Measurements from ENCODE around the gene SLC22A31.
A peak's percentile ranks its signal among the peaks of the same experiment; 100 is the strongest.
"Not testable (repeated sequence)": the region's sequence is repeated elsewhere in the genome, so short reads cannot be mapped to it uniquely, and the experiment has no call there.

The SLC22A31 gene

GRCh38 chr16:89194340-89195311 lies 5.7 kb downstream of the SLC22A31 start:
- no peak for TF ChIP-seq JUND (IDR thresholded peaks at IDR 0.05; ENCODE audit: low read depth)
- in situ Hi-C loops (cut with HindIII; ENCODE audit: low pct_unique_long_range_greater_than_20kb, low sequenced_read_pairs), result no loop called here
- no peak for DNase-seq (ENCODE audit: low read depth in 1 of 2, low spot score in 1 of 2)

GRCh38 chr16:89193576-89194293 lies 6.6 kb downstream of the SLC22A31 start:
- no peak for DNase-seq (ENCODE audit: low read depth in 1 of 2, low spot score in 1 of 2)
- TF ChIP-seq JUND (IDR thresholded peaks at IDR 0.05; ENCODE audit: low read depth), result no peak
- in situ Hi-C loops (cut with HindIII; ENCODE audit: low pct_unique_long_range_greater_than_20kb, low sequenced_read_pairs), result no loop called here

- TF ChIP-seq JUND (IDR thresholded peaks at IDR 0.05; ENCODE audit: low read depth), result no peak
- in situ Hi-C loops (cut with HindIII; ENCODE audit: low pct_unique_long_range_greater_than_20kb, low sequenced_read_pairs), result no loop called here
- DNase-seq (ENCODE audit: low read depth in 1 of 2, low spot score in 1 of 2), result peak; percentile 83 to 96
These were observed 7.3 kb downstream of the SLC22A31 start for GRCh38 chr16:89192956-89193575.

GRCh38 chr16:89192186-89192955 lies 8.0 kb downstream of the SLC22A31 start:
- DNase-seq (ENCODE audit: low read depth in 1 of 2, low spot score in 1 of 2), result peak in 1 of 2 experiments; percentile 94
- in situ Hi-C loops (cut with HindIII; ENCODE audit: low pct_unique_long_range_greater_than_20kb, low sequenced_read_pairs), result not testable (repeated sequence)

- DNase-seq (ENCODE audit: low read depth in 1 of 2, low spot score in 1 of 2), result no peak
- TF ChIP-seq JUND (IDR thresholded peaks at IDR 0.05; ENCODE audit: low read depth), result no peak
- in situ Hi-C loops (cut with HindIII; ENCODE audit: low pct_unique_long_range_greater_than_20kb, low sequenced_read_pairs), result no loop called here
These were observed 8.5 kb downstream of the SLC22A31 start for GRCh38 chr16:89191901-89192185.

- no peak for TF ChIP-seq JUND (IDR thresholded peaks at IDR 0.05; ENCODE audit: low read depth)
- in situ Hi-C loops (cut with HindIII; ENCODE audit: low pct_unique_long_range_greater_than_20kb, low sequenced_read_pairs), result no loop called here
- DNase-seq (ENCODE audit: low read depth in 1 of 2, low spot score in 1 of 2), result no peak
These were observed 9.1 kb downstream of the SLC22A31 start for GRCh38 chr16:89191033-89191900.

GRCh38 chr16:89190150-89190958 lies 10.0 kb downstream of the SLC22A31 start:
- in situ Hi-C loops (cut with HindIII; ENCODE audit: low pct_unique_long_range_greater_than_20kb, low sequenced_read_pairs), result no loop called here
- no peak for TF ChIP-seq JUND (IDR thresholded peaks at IDR 0.05; ENCODE audit: low read depth)
- DNase-seq (ENCODE audit: low read depth in 1 of 2, low spot score in 1 of 2), result no peak

GRCh38 chr16:89189358-89190025 lies 10.8 kb downstream of the SLC22A31 start:
- no peak for DNase-seq (ENCODE audit: low read depth in 1 of 2, low spot score in 1 of 2)
- no peak for TF ChIP-seq JUND (IDR thresholded peaks at IDR 0.05; ENCODE audit: low read depth)
- in situ Hi-C loops (cut with HindIII; ENCODE audit: low pct_unique_long_range_greater_than_20kb, low sequenced_read_pairs), result no loop called here

- in situ Hi-C loops (cut with HindIII; ENCODE audit: low pct_unique_long_range_greater_than_20kb, low sequenced_read_pairs), result not testable (repeated sequence)
These were observed 11.6 kb downstream of the SLC22A31 start for GRCh38 chr16:89188471-89189357.

More at GRCh38 chr16:89188471-89189357, 11.6 kb downstream of the SLC22A31 start:
- not testable (repeated sequence) for DNase-seq (ENCODE audit: low read depth in 1 of 2, low spot score in 1 of 2)

Measured in T47D (cell line).